ENCODE results near the gene PGLYRP4.

DNA sequence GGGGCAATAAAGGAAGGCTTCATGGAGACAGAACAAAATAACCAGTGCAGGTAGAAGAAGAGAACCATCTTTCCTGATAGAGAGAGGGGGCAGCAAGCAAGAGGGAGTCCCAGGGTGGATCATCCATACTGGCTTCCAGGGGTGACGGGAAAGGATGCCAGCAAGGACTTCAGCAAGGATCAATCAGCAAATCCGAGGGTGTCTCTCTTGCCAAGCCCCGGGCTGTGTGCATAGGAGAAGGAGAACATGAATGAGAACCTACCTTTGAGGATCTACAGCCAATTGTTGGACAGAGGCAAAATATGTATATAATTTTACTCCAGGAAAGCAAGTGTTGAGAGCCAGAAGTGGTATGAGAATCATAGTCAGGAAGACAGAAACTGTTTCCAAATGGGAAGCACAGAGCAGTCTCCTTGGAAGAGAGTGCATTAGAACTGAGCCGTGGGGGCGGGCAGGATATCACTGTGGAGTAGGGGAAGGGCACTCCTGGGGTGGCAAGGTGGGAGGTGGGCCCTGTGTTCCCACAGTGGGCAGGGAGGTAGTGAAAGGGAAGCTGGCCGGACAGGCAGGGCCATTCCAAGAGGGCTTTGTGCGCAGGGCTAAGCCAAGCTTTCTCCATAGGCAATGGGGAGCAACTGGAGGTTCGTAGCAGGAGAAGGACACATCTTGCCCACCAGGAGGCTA, 7.9 kb upstream of the PGLYRP4 start:
- TF ChIP-seq, protein P1, sequence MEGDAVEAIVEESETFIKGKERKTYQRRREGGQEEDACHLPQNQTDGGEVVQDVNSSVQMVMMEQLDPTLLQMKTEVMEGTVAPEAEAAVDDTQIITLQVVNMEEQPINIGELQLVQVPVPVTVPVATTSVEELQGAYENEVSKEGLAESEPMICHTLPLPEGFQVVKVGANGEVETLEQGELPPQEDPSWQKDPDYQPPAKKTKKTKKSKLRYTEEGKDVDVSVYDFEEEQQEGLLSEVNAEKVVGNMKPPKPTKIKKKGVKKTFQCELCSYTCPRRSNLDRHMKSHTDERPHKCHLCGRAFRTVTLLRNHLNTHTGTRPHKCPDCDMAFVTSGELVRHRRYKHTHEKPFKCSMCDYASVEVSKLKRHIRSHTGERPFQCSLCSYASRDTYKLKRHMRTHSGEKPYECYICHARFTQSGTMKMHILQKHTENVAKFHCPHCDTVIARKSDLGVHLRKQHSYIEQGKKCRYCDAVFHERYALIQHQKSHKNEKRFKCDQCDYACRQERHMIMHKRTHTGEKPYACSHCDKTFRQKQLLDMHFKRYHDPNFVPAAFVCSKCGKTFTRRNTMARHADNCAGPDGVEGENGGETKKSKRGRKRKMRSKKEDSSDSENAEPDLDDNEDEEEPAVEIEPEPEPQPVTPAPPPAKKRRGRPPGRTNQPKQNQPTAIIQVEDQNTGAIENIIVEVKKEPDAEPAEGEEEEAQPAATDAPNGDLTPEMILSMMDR (IDR thresholded peaks at IDR 0.05; ENCODE audit: low read depth, low read length, missing input control), result no peak
- TF ChIP-seq RAD21 (IDR thresholded peaks at IDR 0.05), result no peak
- no peak for TF ChIP-seq TAF1 (conservative IDR thresholded peaks at IDR 0.05)
- TF ChIP-seq, protein P2, sequence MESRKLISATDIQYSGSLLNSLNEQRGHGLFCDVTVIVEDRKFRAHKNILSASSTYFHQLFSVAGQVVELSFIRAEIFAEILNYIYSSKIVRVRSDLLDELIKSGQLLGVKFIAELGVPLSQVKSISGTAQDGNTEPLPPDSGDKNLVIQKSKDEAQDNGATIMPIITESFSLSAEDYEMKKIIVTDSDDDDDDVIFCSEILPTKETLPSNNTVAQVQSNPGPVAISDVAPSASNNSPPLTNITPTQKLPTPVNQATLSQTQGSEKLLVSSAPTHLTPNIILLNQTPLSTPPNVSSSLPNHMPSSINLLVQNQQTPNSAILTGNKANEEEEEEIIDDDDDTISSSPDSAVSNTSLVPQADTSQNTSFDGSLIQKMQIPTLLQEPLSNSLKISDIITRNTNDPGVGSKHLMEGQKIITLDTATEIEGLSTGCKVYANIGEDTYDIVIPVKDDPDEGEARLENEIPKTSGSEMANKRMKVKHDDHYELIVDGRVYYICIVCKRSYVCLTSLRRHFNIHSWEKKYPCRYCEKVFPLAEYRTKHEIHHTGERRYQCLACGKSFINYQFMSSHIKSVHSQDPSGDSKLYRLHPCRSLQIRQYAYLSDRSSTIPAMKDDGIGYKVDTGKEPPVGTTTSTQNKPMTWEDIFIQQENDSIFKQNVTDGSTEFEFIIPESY (IDR thresholded peaks at IDR 0.05), result no peak
- no peak for TF ChIP-seq SP1 (IDR thresholded peaks at IDR 0.05)
- TF ChIP-seq, protein P3, sequence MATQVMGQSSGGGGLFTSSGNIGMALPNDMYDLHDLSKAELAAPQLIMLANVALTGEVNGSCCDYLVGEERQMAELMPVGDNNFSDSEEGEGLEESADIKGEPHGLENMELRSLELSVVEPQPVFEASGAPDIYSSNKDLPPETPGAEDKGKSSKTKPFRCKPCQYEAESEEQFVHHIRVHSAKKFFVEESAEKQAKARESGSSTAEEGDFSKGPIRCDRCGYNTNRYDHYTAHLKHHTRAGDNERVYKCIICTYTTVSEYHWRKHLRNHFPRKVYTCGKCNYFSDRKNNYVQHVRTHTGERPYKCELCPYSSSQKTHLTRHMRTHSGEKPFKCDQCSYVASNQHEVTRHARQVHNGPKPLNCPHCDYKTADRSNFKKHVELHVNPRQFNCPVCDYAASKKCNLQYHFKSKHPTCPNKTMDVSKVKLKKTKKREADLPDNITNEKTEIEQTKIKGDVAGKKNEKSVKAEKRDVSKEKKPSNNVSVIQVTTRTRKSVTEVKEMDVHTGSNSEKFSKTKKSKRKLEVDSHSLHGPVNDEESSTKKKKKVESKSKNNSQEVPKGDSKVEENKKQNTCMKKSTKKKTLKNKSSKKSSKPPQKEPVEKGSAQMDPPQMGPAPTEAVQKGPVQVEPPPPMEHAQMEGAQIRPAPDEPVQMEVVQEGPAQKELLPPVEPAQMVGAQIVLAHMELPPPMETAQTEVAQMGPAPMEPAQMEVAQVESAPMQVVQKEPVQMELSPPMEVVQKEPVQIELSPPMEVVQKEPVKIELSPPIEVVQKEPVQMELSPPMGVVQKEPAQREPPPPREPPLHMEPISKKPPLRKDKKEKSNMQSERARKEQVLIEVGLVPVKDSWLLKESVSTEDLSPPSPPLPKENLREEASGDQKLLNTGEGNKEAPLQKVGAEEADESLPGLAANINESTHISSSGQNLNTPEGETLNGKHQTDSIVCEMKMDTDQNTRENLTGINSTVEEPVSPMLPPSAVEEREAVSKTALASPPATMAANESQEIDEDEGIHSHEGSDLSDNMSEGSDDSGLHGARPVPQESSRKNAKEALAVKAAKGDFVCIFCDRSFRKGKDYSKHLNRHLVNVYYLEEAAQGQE (IDR thresholded peaks at IDR 0.05), result no peak
- no peak for TF ChIP-seq HNF4G (IDR thresholded peaks at IDR 0.05)
- TF ChIP-seq YY1 (IDR thresholded peaks at IDR 0.05), result no peak

Data from liver (tissue), 3 donors.